ENCODE data around the gene ARL4D.

ARL4D gene

DNA sequence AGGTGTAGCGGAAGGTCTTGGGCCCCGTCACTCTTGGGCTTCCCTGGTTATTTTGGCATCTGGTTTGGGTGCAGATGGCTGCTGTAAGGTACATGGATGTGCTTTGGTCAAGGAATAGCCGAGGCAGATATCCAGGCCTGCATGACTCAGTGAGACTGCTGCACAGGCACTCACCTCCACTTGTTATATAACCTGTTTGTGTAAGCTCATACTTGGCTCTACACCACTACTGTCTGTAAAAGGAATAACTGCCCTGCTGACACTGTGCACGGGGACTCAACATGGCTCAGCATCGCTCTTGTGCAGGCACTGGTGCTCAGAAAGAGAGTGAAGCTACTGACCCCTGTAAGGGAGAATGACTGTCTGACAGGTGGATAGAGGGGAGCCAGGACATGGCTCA, 42.3 kb upstream of the ARL4D start:
- TF ChIP-seq, protein P1, sequence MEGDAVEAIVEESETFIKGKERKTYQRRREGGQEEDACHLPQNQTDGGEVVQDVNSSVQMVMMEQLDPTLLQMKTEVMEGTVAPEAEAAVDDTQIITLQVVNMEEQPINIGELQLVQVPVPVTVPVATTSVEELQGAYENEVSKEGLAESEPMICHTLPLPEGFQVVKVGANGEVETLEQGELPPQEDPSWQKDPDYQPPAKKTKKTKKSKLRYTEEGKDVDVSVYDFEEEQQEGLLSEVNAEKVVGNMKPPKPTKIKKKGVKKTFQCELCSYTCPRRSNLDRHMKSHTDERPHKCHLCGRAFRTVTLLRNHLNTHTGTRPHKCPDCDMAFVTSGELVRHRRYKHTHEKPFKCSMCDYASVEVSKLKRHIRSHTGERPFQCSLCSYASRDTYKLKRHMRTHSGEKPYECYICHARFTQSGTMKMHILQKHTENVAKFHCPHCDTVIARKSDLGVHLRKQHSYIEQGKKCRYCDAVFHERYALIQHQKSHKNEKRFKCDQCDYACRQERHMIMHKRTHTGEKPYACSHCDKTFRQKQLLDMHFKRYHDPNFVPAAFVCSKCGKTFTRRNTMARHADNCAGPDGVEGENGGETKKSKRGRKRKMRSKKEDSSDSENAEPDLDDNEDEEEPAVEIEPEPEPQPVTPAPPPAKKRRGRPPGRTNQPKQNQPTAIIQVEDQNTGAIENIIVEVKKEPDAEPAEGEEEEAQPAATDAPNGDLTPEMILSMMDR (IDR thresholded peaks at IDR 0.05; ENCODE audit: extremely low read depth, missing control alignments): no peak
- no peak for DNase-seq (ENCODE audit: low spot score)

DNA sequence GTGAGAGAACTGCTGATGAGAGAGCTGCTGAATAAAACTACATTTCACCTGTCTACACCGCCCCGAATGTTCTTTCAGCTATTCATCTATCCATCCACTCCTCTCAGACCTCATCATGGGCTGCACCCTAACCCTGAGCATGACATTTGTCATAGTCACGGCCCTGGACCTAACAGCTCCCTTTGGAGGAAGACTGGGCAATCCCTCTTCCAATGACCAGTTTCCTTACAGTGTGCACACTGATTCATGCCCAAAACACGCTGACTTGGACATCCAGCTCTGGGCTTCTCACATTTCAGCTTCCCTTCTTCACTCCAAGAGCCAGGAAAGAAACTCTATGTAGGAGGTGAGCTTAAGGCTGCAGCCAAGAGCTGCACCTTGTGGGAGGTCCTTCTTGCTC, 41.8 kb upstream of the ARL4D start:
- no peak for DNase-seq (ENCODE audit: low spot score)
- TF ChIP-seq, protein P1 (IDR thresholded peaks at IDR 0.05; ENCODE audit: extremely low read depth, missing control alignments): no peak

DNA sequence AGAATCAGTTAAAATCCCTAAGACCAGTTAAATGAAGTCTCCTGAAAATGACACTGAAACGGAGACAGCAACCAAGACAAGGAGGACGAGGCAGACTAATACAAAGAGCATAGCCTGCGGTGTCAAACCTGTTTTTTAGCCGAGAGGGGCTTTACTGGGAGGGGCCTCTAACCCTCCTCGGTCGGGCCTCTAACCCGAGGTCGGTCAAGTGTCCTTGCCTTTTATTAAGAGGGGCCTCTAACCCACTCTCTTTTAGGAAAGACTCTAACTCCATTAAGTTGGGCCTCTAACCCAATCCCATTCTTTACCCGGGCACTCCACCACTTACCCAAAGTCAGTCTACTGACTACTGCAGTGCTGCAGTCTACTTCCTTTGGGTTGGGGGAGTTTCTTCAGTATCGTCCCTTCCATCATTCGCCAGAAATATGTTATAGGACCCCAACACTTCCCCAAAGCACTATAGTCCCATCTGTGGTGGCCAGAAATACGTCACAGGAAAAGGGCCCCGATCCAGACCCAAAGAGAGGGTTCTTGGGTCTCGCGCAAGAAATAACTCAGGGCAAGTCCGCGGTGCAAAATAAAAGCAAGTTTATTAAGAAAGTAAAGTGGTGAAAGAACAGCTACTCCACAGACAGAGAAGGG, 39.2 kb upstream of the ARL4D start:
- TF ChIP-seq, protein P1 (IDR thresholded peaks at IDR 0.05; ENCODE audit: extremely low read depth, missing control alignments): no peak
- no peak for DNase-seq (ENCODE audit: low spot score)

DNA sequence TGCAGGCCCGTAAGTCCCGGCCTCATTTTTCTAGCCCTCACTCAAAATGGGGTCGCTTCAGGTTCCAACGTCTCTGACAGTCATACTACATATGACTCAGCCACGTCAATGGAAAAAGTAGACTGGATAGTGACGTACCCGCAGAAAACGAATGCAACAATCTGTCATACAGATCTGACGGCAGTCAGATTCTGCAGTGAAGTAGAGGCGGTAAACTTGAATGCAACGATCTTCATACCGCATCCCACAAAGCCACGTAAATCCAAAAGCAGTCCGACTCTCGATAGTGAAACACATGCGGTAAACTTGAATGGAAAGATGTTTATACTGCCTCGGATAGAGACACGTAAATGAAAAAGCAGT, 38.4 kb upstream of the ARL4D start:
- TF ChIP-seq, protein P1 (IDR thresholded peaks at IDR 0.05; ENCODE audit: extremely low read depth, missing control alignments): no peak
- DNase-seq (ENCODE audit: low spot score): peak; percentile 46

DNA sequence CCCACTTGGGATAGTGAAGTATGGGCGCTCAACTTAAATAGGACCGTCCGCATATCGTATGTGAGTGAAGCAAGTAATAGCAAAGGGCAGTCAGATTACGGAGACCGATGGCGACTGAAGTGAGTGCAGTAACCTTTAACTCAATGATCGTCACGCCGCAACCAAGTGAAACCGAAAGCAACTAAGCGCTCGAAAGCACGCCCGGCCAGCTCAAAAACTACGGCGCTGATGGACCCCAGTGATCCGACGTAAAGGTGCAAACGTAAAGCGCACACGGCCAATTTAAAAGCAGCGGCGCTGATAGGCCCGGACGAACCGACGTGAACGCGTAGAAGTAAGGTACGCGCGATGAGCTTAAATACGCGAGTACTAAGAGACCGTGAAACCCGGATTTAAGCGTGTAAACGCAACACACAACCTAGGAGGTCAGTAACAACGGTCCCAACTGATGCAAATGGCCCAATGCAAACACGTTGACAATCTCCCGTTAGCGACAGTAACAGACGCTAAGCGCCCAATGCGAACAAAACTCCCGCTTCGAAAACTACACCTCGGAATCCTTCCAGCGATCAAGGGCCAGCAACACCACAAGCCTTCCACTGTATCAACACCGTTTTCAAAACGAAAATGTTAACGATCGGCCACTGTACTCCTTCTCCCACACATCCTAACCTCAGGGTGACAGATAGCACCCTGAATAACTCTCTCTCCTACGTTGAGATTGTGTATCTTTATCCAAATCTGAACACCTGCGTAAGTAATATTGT, 37.9 kb upstream of the ARL4D start:
- TF ChIP-seq, protein P1 (IDR thresholded peaks at IDR 0.05; ENCODE audit: extremely low read depth, missing control alignments): no peak
- peak; percentile 83 for DNase-seq (ENCODE audit: low spot score)

DNA sequence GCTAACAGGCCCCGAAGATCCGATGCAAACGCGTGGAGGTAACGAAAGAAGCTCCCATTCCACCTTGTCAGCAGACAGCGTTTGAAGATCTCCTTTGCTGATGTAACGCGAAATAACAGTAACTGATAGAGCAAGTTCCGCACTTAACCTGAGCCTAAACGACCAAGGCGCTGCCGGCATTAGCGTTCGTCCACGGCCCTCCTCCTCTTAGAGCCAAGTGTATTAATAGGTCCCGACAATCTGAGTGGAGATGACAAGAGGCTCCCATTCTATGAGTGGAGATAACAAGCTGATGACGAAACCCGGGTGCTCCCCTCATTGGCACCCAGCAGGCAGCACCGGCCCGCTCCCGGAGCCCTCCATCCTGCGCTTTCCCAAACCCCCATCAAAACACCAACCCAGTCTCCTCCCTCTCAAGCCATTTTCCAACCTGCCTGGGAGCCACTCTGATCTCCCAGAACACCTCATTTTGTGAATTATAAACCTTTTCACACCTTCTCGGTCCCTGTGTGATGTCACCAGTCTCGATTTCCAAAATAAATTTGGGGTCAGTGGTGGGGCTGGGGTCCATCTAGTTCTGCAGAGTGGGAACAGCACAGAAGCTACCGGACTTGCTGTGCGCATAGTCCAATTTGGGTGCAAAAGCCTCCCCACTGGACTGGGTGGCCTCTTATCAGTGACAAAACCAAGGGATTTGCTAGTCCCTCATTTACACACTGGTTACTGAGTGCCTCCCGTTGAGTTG, 35.4 kb upstream of the ARL4D start:
- DNase-seq (ENCODE audit: low spot score): no peak
- TF ChIP-seq, protein P1 (IDR thresholded peaks at IDR 0.05; ENCODE audit: extremely low read depth, missing control alignments): no peak

DNA sequence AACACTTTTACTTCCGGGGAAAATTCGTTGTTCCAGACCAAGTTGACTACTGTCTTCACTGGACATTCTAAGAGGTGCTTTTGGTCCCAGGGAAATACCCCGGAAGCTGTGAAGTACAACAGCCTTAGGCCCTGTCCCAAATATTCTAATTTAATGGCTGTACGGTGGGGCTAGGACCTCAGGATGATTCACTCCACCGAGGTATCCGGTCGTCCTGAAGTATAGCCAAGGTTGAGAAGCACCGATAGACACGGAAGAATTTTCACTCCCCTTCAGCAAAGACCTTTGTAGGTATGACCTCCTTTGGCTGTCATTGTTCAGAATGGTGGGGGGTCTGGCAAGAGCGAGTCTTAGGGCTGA, 34.9 kb upstream of the ARL4D start:
- TF ChIP-seq, protein P1 (IDR thresholded peaks at IDR 0.05; ENCODE audit: extremely low read depth, missing control alignments): no peak
- no peak for DNase-seq (ENCODE audit: low spot score)
